Mucosa of rectum (tissue), 2 donors: ENCODE data around the gene S100B.

ENCODE experiments used
- H3K27ac ChIP-seq, 2 donors: one replicate each; pipeline ENCODE4 v1.7.0; 2013; ENCODE audit warnings: inconsistent platforms in 2 of 2, low read depth in 2 of 2, low read length in 2 of 2
- H3K27me3 ChIP-seq, 2 donors: one replicate each; pipeline ENCODE4 v1.7.0; 2013; ENCODE audit warnings: low read length in 2 of 2; ENCODE audit not compliant: control insufficient read depth in 2 of 2, insufficient read depth in 2 of 2
- H3K36me3 ChIP-seq, 2 donors: one replicate each; pipeline ENCODE4 v1.7.0; 2013; ENCODE audit warnings: low read length in 2 of 2; ENCODE audit not compliant: control insufficient read depth in 2 of 2, insufficient read depth in 2 of 2
- H3K4me1 ChIP-seq, 2 donors: one replicate each; pipeline ENCODE4 v1.7.0; 2013; ENCODE audit warnings: low read length in 2 of 2, mild to moderate bottlenecking in 1 of 2; ENCODE audit not compliant: control insufficient read depth in 2 of 2, insufficient read depth in 2 of 2
- H3K4me3 ChIP-seq, 2 donors: one replicate each; pipeline ENCODE4 v1.7.0; 2013; ENCODE audit warnings: low read length in 2 of 2
- H3K9ac ChIP-seq, 2 donors: one replicate each; pipeline ENCODE4 v1.7.0; 2013; ENCODE audit warnings: low read length in 2 of 2, low read depth in 1 of 2, mild to moderate bottlenecking in 1 of 2
- H3K9me3 ChIP-seq, 2 donors: one replicate each; pipeline ENCODE4 v1.7.0; 2013; ENCODE audit warnings: low read length in 2 of 2; ENCODE audit not compliant: control insufficient read depth in 2 of 2
- donor health status: healthy.
- donor health status: Normal muscosa, but diverticular disease.

S100B gene

DNA sequence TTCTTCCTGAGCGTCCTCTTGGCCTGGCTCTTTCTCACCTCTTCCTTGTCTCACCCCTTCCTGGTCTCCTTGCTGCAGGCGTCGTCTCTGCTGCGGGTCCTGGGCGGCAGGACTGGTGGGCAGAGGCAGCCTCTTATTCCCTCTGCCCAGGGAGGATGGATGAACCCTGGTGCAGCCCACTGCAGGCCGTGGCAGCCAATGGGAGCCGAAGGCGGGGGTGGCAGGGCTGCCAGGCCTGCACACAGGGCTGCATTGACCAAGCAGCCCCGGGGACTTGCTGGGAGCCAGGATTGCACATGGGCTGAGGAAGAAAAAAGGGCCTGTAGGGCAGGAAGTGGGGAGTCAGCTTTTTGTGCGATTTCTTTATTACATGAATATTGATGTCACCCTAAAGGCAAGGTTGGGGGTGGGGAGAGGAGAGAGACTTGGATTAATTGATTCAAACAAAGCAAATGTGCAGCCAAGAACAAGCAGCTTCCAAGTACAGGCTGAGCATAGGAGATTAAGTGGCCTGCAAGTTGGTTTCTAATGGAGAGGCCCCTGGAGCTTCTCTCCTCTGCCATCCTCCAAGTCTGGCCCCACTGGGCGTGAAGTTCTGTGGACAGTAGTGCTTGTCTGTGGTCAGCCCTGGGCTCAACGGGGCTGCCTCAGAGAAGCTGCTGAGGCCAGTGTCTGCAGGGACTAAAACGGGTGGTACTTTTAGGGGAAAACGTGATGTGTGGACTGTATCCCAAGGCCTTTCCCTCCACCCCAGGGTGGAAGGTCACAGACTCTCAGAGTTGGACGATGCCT lies at the start of gene S100B:
TSS of gene S100B (minus strand) at position 108 of the 792 bp plus-strand sequence. CDS start 2,667 bp downstream, outside the sequence.
- H3K4me1 ChIP-seq = peaks cover 0 to 7% of the 10 kb centered on the region in 2 donors
- peak within 1 kb of the TSS; percentile 34 to 56 for H3K27ac ChIP-seq
- peaks cover 0 to under 1% of the 10 kb centered on the region in 2 donors for H3K9me3 ChIP-seq
- no peaks in the 10 kb centered on the region for H3K36me3 ChIP-seq
- H3K4me3 ChIP-seq = peak within 1 kb of the TSS in 1 of 2 donors; percentile 20
- no peaks in the 10 kb centered on the region for H3K27me3 ChIP-seq
- no peak within 1 kb of the TSS for H3K9ac ChIP-seq

- peaks cover 78 to 81% of the 10 kb centered on the region in 2 donors for H3K36me3 ChIP-seq
- H3K9me3 ChIP-seq = no peaks in the 10 kb centered on the region
- no peaks in the 10 kb centered on the region for H3K4me1 ChIP-seq
- no peak overlapping the region for H3K27ac ChIP-seq
- H3K4me3 ChIP-seq = no peak overlapping the region
- no peaks in the 10 kb centered on the region for H3K27me3 ChIP-seq
- H3K9ac ChIP-seq = no peak overlapping the region
These were observed 46.2 kb upstream of the S100B start for GRCh38 chr21:46651121-46651520.

DNA sequence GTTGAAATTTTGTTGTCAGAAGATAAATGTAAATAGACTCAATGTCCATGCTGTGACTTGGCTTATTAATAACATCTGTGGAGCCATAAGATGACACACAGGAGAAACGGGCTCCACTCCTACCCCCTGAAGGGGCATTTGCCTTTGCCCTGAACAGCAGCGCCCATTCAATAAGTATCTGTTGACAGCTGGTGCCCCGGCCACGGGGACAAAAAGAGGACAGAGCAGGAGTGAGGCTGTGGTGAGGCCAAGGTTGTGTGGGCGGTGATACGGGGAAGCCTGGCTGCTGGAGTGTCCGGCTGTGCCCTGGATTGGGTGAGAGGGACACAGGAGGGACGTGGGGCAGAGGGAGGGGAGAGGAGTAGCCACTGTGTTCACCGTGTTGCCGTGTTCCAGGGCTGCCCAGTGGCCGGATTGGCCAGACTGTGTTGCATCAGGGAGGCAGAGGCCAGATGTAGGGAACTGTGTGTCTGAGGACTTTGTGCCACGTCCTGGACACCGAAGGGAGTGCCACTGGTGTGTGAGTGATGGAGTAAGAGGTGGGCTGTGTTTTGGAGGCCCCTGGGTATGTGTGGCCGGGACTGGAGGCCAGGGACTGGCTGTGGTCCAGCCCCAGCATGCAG lies 45.7 kb upstream of the S100B start:
- H3K9me3 ChIP-seq = no peaks in the 10 kb centered on the region
- H3K4me3 ChIP-seq = no peak overlapping the region
- H3K36me3 ChIP-seq = peaks cover 79 to 85% of the 10 kb centered on the region in 2 donors
- H3K27me3 ChIP-seq = no peaks in the 10 kb centered on the region
- no peak overlapping the region for H3K27ac ChIP-seq
- no peak overlapping the region for H3K9ac ChIP-seq
- H3K4me1 ChIP-seq = no peaks in the 10 kb centered on the region

GRCh38 chr21:46649356-46649755 lies 44.5 kb upstream of the S100B start:
- no peaks in the 10 kb centered on the region for H3K4me1 ChIP-seq
- no peak overlapping the region for H3K4me3 ChIP-seq
- H3K27me3 ChIP-seq = no peaks in the 10 kb centered on the region
- peaks cover 80 to 87% of the 10 kb centered on the region in 2 donors for H3K36me3 ChIP-seq
- no peak overlapping the region for H3K27ac ChIP-seq
- no peaks in the 10 kb centered on the region for H3K9me3 ChIP-seq
- no peak overlapping the region for H3K9ac ChIP-seq

- no peak overlapping the region for H3K9ac ChIP-seq
- peaks cover 81 to 87% of the 10 kb centered on the region in 2 donors for H3K36me3 ChIP-seq
- no peaks in the 10 kb centered on the region for H3K4me1 ChIP-seq
- H3K27me3 ChIP-seq = no peaks in the 10 kb centered on the region
- H3K9me3 ChIP-seq = no peaks in the 10 kb centered on the region
- no peak overlapping the region for H3K27ac ChIP-seq
- H3K4me3 ChIP-seq = no peak overlapping the region
These were observed 43.7 kb upstream of the S100B start for GRCh38 chr21:46648539-46648938.

GRCh38 chr21:46646541-46647154 lies 41.8 kb upstream of the S100B start:
- Histone ChIP-seq H3K27ac (no peak overlapping the region), H3K27me3 (no peaks in the 10 kb centered on the region), H3K9ac (no peak overlapping the region), H3K4me1 (no peaks in the 10 kb centered on the region), H3K4me3 (no peak overlapping the region), H3K36me3 (peaks cover 68 to 79% of the 10 kb centered on the region in 2 donors), H3K9me3 (no peaks in the 10 kb centered on the region)

GRCh38 chr21:46645840-46646239 lies 41.0 kb upstream of the S100B start:
- H3K9me3 ChIP-seq = no peaks in the 10 kb centered on the region
- no peaks in the 10 kb centered on the region for H3K27me3 ChIP-seq
- no peak overlapping the region for H3K9ac ChIP-seq
- no peak overlapping the region for H3K4me3 ChIP-seq
- no peaks in the 10 kb centered on the region for H3K4me1 ChIP-seq
- H3K27ac ChIP-seq = no peak overlapping the region
- H3K36me3 ChIP-seq = peaks cover 66 to 78% of the 10 kb centered on the region in 2 donors

GRCh38 chr21:46643379-46644177 lies 38.7 kb upstream of the S100B start:
- Histone ChIP-seq H3K36me3 (peaks cover 47 to 55% of the 10 kb centered on the region in 2 donors), H3K4me3 (no peak overlapping the region), H3K9ac (no peak overlapping the region), H3K27ac (no peak overlapping the region), H3K27me3 (no peaks in the 10 kb centered on the region), H3K4me1 (no peaks in the 10 kb centered on the region), H3K9me3 (no peaks in the 10 kb centered on the region)

DNA sequence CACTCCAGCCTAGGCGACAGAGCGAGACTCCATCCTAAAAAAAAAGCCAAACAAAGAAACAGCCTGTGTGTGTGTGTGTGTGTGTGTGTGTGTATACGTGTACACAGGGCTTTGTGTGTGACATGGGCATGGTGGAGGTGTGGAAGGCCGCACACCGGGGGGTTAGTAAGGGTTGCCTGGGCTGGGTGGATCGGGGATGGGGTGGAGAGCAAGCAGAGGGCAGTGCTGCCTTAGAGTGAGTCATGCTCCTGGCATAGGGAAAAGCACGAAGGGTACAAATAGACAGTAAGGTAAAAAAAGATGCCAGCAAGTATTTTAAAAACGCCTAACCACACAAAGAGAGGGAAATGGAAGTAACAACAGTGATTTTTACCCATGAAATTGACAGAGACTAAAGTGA lies 36.8 kb upstream of the S100B start:
- no peak overlapping the region for H3K4me3 ChIP-seq
- H3K27ac ChIP-seq = no peak overlapping the region

More for the DNA sequence above, 36.8 kb upstream of the S100B start:
- Histone ChIP-seq H3K4me1 (peaks cover 0 to 6% of the 10 kb centered on the region in 2 donors), H3K9me3 (no peaks in the 10 kb centered on the region), H3K36me3 (peaks cover 33 to 43% of the 10 kb centered on the region in 2 donors), H3K27me3 (no peaks in the 10 kb centered on the region), H3K9ac (no peak overlapping the region)
